B cell (primary cell): ENCODE data around the gene ACOT9. TPM values are rescaled to one million over a fixed set of nuclear protein-coding genes. Genes with fewer than 3 reads are reported as not detected.

Experiments used
- ATAC-seq: fragments of 200-7000 bp; cut with Tn5 transposase; one replicate; pipeline ENCODE4 v1.10.0; 2021; ENCODE audit warnings: low read depth, mild to moderate bottlenecking, moderate number of reproducible peaks, moderate library complexity
- CTCF ChIA-PET: fragments of 350-600 bp; sonication (Branson Sonifier 250); formaldehyde crosslinking; loops from one replicate; lab custom pipeline; 2021; ENCODE audit warnings: antibody characterized with exemption, inconsistent platforms; lab: Charles Lee
- POLR2A ChIA-PET: fragments of 350-600 bp; sonication (Branson Sonifier 250); formaldehyde crosslinking; loops from one replicate; lab custom pipeline; 2021; ENCODE audit warnings: antibody characterized with exemption; lab: Charles Lee
- DNase-seq: peaks from one replicate; pipeline ENCODE4 v3.0.0; 2013
- H2AFZ ChIP-seq: 2 replicates; pipeline ENCODE4 v1.6.1; 2012; ENCODE audit warnings: mild to moderate bottlenecking, low read depth, low read length; ENCODE audit not compliant: insufficient read depth, poor library complexity, severe bottlenecking
- H3K27ac ChIP-seq, 2 donors: 1 replicate in 1 of 2; 2 replicates in 1 of 2; pipeline ENCODE4 v1.5.1; 2012 to 2013; ENCODE audit warnings: low read length in 2 of 2, mild to moderate bottlenecking in 2 of 2, moderate library complexity in 1 of 2
- H3K27me3 ChIP-seq, 4 experiments: fragments of 200-600 bp in 1 of 4; sonication (generic) in 1 of 4; replicated peaks in 1 of 4; 1 replicate in 2 of 4; 2 replicates in 2 of 4; pipeline versions ENCODE4 v1.6.1 to v1.7.0; 2013 to 2016; ENCODE audit warnings: low read length in 3 of 4, mild to moderate bottlenecking in 2 of 4, mixed read lengths in 1 of 4, moderate library complexity in 1 of 4; ENCODE audit not compliant: insufficient read depth in 4 of 4, control insufficient read depth in 3 of 4; ENCODE audit errors: control extremely low read depth in 1 of 4
- H3K36me3 ChIP-seq, 2 experiments: replicated peaks in 1 of 2; 1 replicate in 1 of 2; 2 replicates in 1 of 2; pipeline versions ENCODE4 v1.6.1 to v1.7.1; 2013; ENCODE audit warnings: low read length in 1 of 2; ENCODE audit not compliant: insufficient read depth in 2 of 2, control insufficient read depth in 1 of 2; ENCODE audit errors: control extremely low read depth in 1 of 2, extremely low read depth in 1 of 2
- H3K4me1 ChIP-seq, 2 donors: fragments of 200-600 bp in 1 of 2; sonication (generic) in 1 of 2; 1 replicate in 1 of 2; 2 replicates in 1 of 2; pipeline versions ENCODE4 v1.5.1 to v1.6.1; 2013 to 2017; ENCODE audit warnings: low read length in 2 of 2; ENCODE audit not compliant: control insufficient read depth in 2 of 2, insufficient read depth in 2 of 2
- H3K4me2 ChIP-seq: replicated peaks from 2 replicates; pipeline ENCODE3; 2012; ENCODE audit warnings: mild to moderate bottlenecking, low read depth, low read length; ENCODE audit not compliant: poor library complexity, severe bottlenecking
- H3K4me3 ChIP-seq, 5 experiments: fragments of 200-600 bp in 1 of 5; sonication (generic) in 1 of 5; 1 replicate in 3 of 5; 2 replicates in 2 of 5; pipeline versions ENCODE4 v1.5.1 to v1.7.0; 2011 to 2016; ENCODE audit warnings: low read length in 4 of 5, mild to moderate bottlenecking in 4 of 5, low read depth in 2 of 5, control low read depth in 1 of 5, moderate library complexity in 1 of 5; ENCODE audit not compliant: insufficient read depth in 1 of 5; ENCODE audit errors: control extremely low read depth in 1 of 5, extremely low read depth in 1 of 5
- H3K79me2 ChIP-seq: fragments of 200-600 bp; sonication (generic); one replicate; pipeline ENCODE4 v1.6.0; 2016; ENCODE audit warnings: low read length; ENCODE audit not compliant: control insufficient read depth, insufficient read depth
- H3K9ac ChIP-seq: fragments of 200-600 bp; sonication (generic); 2 replicates; pipeline ENCODE4 v1.6.1; 2017; ENCODE audit warnings: mild to moderate bottlenecking, low read length, moderate library complexity
- H3K9me3 ChIP-seq, 3 donors: one replicate each; pipeline versions ENCODE4 v1.6.1 to v1.7.1; 2013; ENCODE audit warnings: low read length in 2 of 3; ENCODE audit not compliant: control insufficient read depth in 2 of 3, insufficient read depth in 1 of 3; ENCODE audit errors: control extremely low read depth in 1 of 3
- H4K20me1 ChIP-seq: 2 replicates; pipeline ENCODE4 v1.6.0; 2012; ENCODE audit warnings: mild to moderate bottlenecking, low read length; ENCODE audit not compliant: insufficient read depth, control insufficient read depth, poor library complexity, severe bottlenecking
- H3K27ac Mint-ChIP-seq: one replicate; pipeline ENCODE4 v1.8.0; 2021; ENCODE audit warnings: mixed read lengths
- H3K27me3 Mint-ChIP-seq: one replicate; pipeline ENCODE4 v1.8.0; 2021; ENCODE audit warnings: mixed read lengths
- H3K4me1 Mint-ChIP-seq: one replicate; pipeline ENCODE4 v1.8.0; 2021; ENCODE audit warnings: mixed read lengths
- H3K4me3 Mint-ChIP-seq: one replicate; pipeline ENCODE4 v1.8.0; 2021; ENCODE audit warnings: mixed read lengths
- H3K9me3 Mint-ChIP-seq: one replicate; pipeline ENCODE4 v1.8.0; 2022; ENCODE audit warnings: mixed read lengths; ENCODE audit not compliant: insufficient read depth
- CTCF ChIP-seq: fragments of 200-600 bp; IDR thresholded peaks from one replicate; pipeline ENCODE4 v1.8.0; 2022; ENCODE audit warnings: antibody characterized with exemption, mild to moderate bottlenecking
- EZH2 ChIP-seq: IDR thresholded peaks from 2 replicates; pipeline ENCODE4 v1.6.1; 2012; ENCODE audit warnings: borderline replicate concordance, low read depth, mild to moderate bottlenecking, moderate library complexity, low read length; ENCODE audit not compliant: insufficient read depth, poor library complexity, severe bottlenecking
- WGBS: methylation state at CpG from one replicate; pipeline ENCODE4 v1.1.5; 2013; ENCODE audit warnings: missing lambda C conversion rate; ENCODE audit not compliant: insufficient coverage; 5-methylcytosine and 5-hydroxymethylcytosine counted together
- intact Hi-C: fragments of 100-400 bp; cut with micrococcal nuclease; formaldehyde crosslinking; loops from one replicate; pipeline ENCODE4 v1.10.0; 2022
- polyA plus RNA-seq: library from polyadenylated mRNA; depleted of rRNA; stranded (reverse); fragments of >200 nt; gene quantifications from 2 replicates; pipeline ENCODE4 v1.2.3, GENCODE V29; 2012
- total RNA-seq, 2 donors: library from RNA; stranded (reverse); fragments of 120-200 nt in 1 of 2; gene quantifications; 1 replicate in 1 of 2; 2 replicates in 1 of 2; pipeline versions ENCODE4 v1.2.3 to v1.2.4, GENCODE V29; 2013 to 2022

Gene ACOT9
- total and polyA plus RNA-seq, 2 donors (not counting 1 experiment from before 2014, with no cell fraction given): 23.9 to 31.3 TPM

- no peak overlapping the region for H3K9ac ChIP-seq
- H3K9me3 ChIP-seq: no peaks in the 10 kb centered on the region
- no CpG with 5 or more reads among the region's 2 CpGs for WGBS
- H3K27me3 ChIP-seq: no peaks in the 10 kb centered on the region
- Mint-ChIP-seq H3K27ac (no peak overlapping the region), H3K4me3 (no peak overlapping the region), H3K4me1 (peaks cover 21% of the 10 kb centered on the region), H3K9me3 (no peaks in the 10 kb centered on the region), H3K27me3 (no peaks in the 10 kb centered on the region)
- H3K4me2 ChIP-seq: no peak overlapping the region
- ChIA-PET CTCF (interaction anchor here (2.1 kb wide), 1 partner anchor 114 kb away, joined by 10 read pairs; no protein-coding TSS in a partner anchor), POLR2A (interaction anchor here (0.7 kb wide), 1 partner anchor 17 kb away, joined by 8 read pairs; no protein-coding TSS in a partner anchor)
- H3K4me1 ChIP-seq: peaks cover 8 to 14% of the 10 kb centered on the region in 2 donors
- H3K36me3 ChIP-seq: peaks cover 0 to 9% of the 10 kb centered on the region in 2 experiments
- TF ChIP-seq CTCF (no peak), EZH2 (no peak)
- no peak overlapping the region for H3K27ac ChIP-seq
- peaks cover 15% of the 10 kb centered on the region for H3K79me2 ChIP-seq
- intact Hi-C loops: no loop called here
- DNase-seq (no peak), ATAC-seq (no peak)
- H2AFZ ChIP-seq: no peak overlapping the region
- H4K20me1 ChIP-seq: no peaks in the 10 kb centered on the region
- H3K4me3 ChIP-seq: no peak overlapping the region
Measured at GRCh38 chrX:23787745-23788118, 44.7 kb upstream of the ACOT9 start.

- Histone ChIP-seq H3K9me3 (no peaks in the 10 kb centered on the region), H2AFZ (no peak overlapping the region), H4K20me1 (no peaks in the 10 kb centered on the region), H3K27me3 (no peaks in the 10 kb centered on the region), H3K4me1 (peaks cover 17 to 28% of the 10 kb centered on the region in 2 donors), H3K36me3 (peaks cover 0 to 9% of the 10 kb centered on the region in 2 experiments), H3K4me2 (no peak overlapping the region), H3K9ac (no peak overlapping the region), H3K27ac (no peak overlapping the region), H3K4me3 (no peak overlapping the region), H3K79me2 (peaks cover 15% of the 10 kb centered on the region)
- no CpG with 5 or more reads among the region's 11 CpGs for WGBS
- no peak overlapping the region for H3K27ac Mint-ChIP-seq
- ChIA-PET POLR2A (no interaction called here), CTCF (interaction anchor here (2.1 kb wide), 1 partner anchor 116 kb away, joined by 10 read pairs; no protein-coding TSS in a partner anchor)
- intact Hi-C loops: no loop called here
- TF ChIP-seq EZH2: no peak
- TF ChIP-seq CTCF: no peak
- no peak for DNase-seq
- ATAC-seq: no peak
- H3K27me3 Mint-ChIP-seq: no peaks in the 10 kb centered on the region
- no peaks in the 10 kb centered on the region for H3K9me3 Mint-ChIP-seq
- H3K4me3 Mint-ChIP-seq: no peak overlapping the region
- peaks cover 29% of the 10 kb centered on the region for H3K4me1 Mint-ChIP-seq
Measured at GRCh38 chrX:23786268-23786815, 43.3 kb upstream of the ACOT9 start.
